Measurements from ENCODE around the gene MTHFD1. TPM values are rescaled to one million over a fixed set of nuclear protein-coding genes. Genes with fewer than 3 reads are reported as not detected.

The MTHFD1 gene
- total RNA-seq, 1 donor from 2014 or later = 108 TPM

GRCh38 chr14:64501411-64502171, 113.4 kb downstream of the MTHFD1 start:
- no peak for DNase-seq (ENCODE audit: extremely low spot score, unreplicated experiment)
- peak overlapping the region; percentile 95 for H3K27ac Mint-ChIP-seq

GRCh38 chr14:64502456-64502855, 114.3 kb downstream of the MTHFD1 start:
- no peak for DNase-seq (ENCODE audit: extremely low spot score, unreplicated experiment)
- H3K9me3 Mint-ChIP-seq = no peaks in the 10 kb centered on the region
- H3K27ac Mint-ChIP-seq = peak overlapping the region; percentile 95
- H3K27me3 Mint-ChIP-seq = no peaks in the 10 kb centered on the region
- peak overlapping the region; percentile 98 for H3K4me3 Mint-ChIP-seq
- no peak for TF ChIP-seq CTCF (conservative IDR thresholded peaks at IDR 0.05)
- H3K36me3 Mint-ChIP-seq = no peaks in the 10 kb centered on the region
- H3K4me1 Mint-ChIP-seq (ENCODE audit: unreplicated experiment) = peaks cover 46% of the 10 kb centered on the region

More at GRCh38 chr14:64501411-64502171, 113.4 kb downstream of the MTHFD1 start:
- no peak for TF ChIP-seq CTCF (conservative IDR thresholded peaks at IDR 0.05)
- Mint-ChIP-seq H3K9me3 (no peaks in the 10 kb centered on the region), H3K4me3 (peak overlapping the region; percentile 98), H3K27me3 (no peaks in the 10 kb centered on the region), H3K4me1 (ENCODE audit: unreplicated experiment) (peaks cover 38% of the 10 kb centered on the region), H3K36me3 (peaks cover 2% of the 10 kb centered on the region)

- Mint-ChIP-seq H3K27me3 (no peaks in the 10 kb centered on the region), H3K4me3 (peak overlapping the region; percentile 98), H3K27ac (peak overlapping the region; percentile 95), H3K9me3 (no peaks in the 10 kb centered on the region), H3K36me3 (peaks cover 3% of the 10 kb centered on the region), H3K4me1 (ENCODE audit: unreplicated experiment) (peaks cover 51% of the 10 kb centered on the region)
- TF ChIP-seq CTCF (conservative IDR thresholded peaks at IDR 0.05) = no peak
- DNase-seq (ENCODE audit: extremely low spot score, unreplicated experiment) = peak; percentile 71
Observed at GRCh38 chr14:64502887-64503433, 114.8 kb downstream of the MTHFD1 start.

GRCh38 chr14:64503434-64504309, 115.5 kb downstream of the MTHFD1 start, which contains the start of gene ZBTB25:
Gene ZBTB25, minus strand, starts transcription at chr14:64503838. Its CDS starts 13,305 bp downstream, at chr14:64490533.
- peak; percentile 95 for DNase-seq (ENCODE audit: extremely low spot score, unreplicated experiment)
- H3K36me3 Mint-ChIP-seq = peaks cover 3% of the 10 kb centered on the region
- peak within 1 kb of the TSS; percentile 95 for H3K27ac Mint-ChIP-seq
- peak within 1 kb of the TSS; percentile 98 for H3K4me3 Mint-ChIP-seq
- H3K27me3 Mint-ChIP-seq = no peaks in the 10 kb centered on the region
- peaks cover 54% of the 10 kb centered on the region for H3K4me1 Mint-ChIP-seq (ENCODE audit: unreplicated experiment)
- no peaks in the 10 kb centered on the region for H3K9me3 Mint-ChIP-seq
- no peak for TF ChIP-seq CTCF (conservative IDR thresholded peaks at IDR 0.05)

GRCh38 chr14:64504310-64504896, 116.2 kb downstream of the MTHFD1 start, which contains the start of gene ZBTB1:
Gene ZBTB1, plus strand, starts transcription at chr14:64504770. Its CDS starts 16,735 bp downstream, at chr14:64521505.
- DNase-seq (ENCODE audit: extremely low spot score, unreplicated experiment) = peak; percentile 87
- H3K9me3 Mint-ChIP-seq = no peaks in the 10 kb centered on the region
- peaks cover 60% of the 10 kb centered on the region for H3K4me1 Mint-ChIP-seq (ENCODE audit: unreplicated experiment)
- peak within 1 kb of the TSS; percentile 98 for H3K4me3 Mint-ChIP-seq
- TF ChIP-seq CTCF (conservative IDR thresholded peaks at IDR 0.05) = no peak
- H3K27me3 Mint-ChIP-seq = no peaks in the 10 kb centered on the region
- H3K27ac Mint-ChIP-seq = peak within 1 kb of the TSS; percentile 95
- H3K36me3 Mint-ChIP-seq = peaks cover 3% of the 10 kb centered on the region

Measured in type B pancreatic cell (in vitro differentiated cells).